ENCODE measurements around the gene ZNF586.

DNA sequence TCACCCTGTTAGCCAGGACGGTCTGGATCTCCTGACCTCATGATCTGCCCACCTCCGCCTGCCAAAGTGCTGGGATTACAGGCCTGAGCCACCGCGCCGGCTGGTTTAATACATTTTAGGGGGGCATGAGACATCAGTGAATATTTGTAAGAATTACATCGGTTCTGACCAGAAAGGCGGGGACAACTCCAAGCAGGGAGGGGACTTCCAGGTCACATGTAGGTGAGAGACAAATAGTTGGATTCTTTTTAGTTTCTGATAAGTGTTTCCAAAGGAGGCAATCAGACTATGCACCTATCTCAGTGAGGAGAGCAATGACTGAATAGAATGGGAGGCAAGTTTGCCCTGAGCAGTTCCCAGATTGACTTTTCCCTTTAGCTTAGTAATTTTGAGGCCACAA lies 48.9 kb downstream of the ZNF586 start:
- TF ChIP-seq CTCF (conservative IDR thresholded peaks at IDR 0.05) (no peak), ZFX (IDR thresholded peaks at IDR 0.05) (no peak)

All from C4-2B (cell line).